GM12873 (cell line): ENCODE measurements around the gene ADAMTSL3.

ENCODE experiments used
- TF ChIP-seq, protein P1 (sequence below): IDR thresholded peaks from 2 replicates; pipeline ENCODE4 v1.5.1; 2012; ENCODE audit warnings: low read depth, mild to moderate bottlenecking, moderate library complexity, low read length, control low read depth; ENCODE audit not compliant: insufficient read depth; ENCODE audit errors: missing control alignments

Gene ADAMTSL3

DNA sequence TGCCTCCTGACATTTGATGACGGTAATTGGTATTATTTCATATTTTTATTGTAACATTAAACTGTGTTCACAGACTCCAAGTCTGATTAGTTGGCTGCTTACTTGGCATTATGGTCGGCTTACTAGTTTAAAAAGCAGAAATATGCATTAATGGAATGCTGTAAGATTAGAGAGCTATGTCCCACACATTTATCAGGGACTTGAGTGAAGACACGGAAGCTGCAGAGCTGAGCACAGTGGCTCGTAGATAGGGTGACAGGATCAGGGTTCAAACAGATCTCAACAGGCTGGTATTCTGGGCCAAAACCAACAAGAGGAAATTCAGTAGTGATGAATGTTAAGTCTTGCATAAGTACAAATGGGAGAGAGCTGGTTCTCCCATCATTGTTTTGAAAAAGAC is 113.8 kb downstream of the ADAMTSL3 start:
- TF ChIP-seq, protein P1, sequence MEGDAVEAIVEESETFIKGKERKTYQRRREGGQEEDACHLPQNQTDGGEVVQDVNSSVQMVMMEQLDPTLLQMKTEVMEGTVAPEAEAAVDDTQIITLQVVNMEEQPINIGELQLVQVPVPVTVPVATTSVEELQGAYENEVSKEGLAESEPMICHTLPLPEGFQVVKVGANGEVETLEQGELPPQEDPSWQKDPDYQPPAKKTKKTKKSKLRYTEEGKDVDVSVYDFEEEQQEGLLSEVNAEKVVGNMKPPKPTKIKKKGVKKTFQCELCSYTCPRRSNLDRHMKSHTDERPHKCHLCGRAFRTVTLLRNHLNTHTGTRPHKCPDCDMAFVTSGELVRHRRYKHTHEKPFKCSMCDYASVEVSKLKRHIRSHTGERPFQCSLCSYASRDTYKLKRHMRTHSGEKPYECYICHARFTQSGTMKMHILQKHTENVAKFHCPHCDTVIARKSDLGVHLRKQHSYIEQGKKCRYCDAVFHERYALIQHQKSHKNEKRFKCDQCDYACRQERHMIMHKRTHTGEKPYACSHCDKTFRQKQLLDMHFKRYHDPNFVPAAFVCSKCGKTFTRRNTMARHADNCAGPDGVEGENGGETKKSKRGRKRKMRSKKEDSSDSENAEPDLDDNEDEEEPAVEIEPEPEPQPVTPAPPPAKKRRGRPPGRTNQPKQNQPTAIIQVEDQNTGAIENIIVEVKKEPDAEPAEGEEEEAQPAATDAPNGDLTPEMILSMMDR, result no peak

DNA sequence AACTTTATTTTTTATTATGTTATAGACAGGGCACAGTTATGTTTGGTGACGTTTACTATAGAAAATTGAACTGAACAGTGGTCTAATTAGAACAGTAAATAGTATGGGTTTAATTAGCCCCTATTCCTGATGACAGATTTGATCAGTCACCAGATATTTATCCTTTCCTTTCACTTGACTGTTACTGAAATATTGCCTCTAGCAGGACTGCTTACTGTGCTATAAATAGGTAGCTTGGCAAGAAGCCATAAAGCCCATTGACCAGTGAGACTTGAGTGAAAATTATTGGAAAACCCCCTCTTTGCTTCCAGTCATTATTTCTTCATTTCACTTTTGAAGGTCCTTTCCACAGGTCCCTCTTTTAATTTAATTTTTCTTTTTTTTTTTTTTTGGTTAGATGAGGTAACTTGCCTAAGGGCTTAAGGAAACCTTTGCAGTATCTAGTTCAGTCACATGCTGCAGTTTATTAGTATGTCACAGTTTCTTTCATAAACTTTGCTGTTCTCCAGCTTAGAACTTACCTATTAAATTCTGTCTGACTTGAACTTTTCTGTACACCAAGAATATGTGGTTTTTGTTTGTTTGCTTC is 115.6 kb downstream of the ADAMTSL3 start:
- TF ChIP-seq, protein P1, result no peak

DNA sequence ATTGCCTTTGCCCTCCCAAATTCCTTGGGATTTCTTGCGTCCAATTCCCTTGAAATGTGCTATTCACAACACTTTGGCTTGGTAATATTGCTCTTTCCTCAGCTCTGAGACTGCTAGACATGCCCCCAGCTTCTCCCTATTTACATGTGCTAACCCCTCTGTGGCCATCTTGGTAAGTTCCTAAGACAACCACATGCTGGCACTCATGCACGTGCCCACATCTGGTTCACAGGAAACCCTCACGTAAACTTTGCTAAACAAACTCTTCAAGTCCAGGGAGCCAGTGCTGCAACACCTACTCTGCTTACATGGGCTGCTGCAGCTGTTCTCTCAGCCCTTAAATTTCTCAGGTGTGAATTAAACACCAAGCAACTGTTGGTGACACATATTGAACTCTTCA is 121.8 kb downstream of the ADAMTSL3 start:
- TF ChIP-seq, protein P1, result peak; percentile 43

DNA sequence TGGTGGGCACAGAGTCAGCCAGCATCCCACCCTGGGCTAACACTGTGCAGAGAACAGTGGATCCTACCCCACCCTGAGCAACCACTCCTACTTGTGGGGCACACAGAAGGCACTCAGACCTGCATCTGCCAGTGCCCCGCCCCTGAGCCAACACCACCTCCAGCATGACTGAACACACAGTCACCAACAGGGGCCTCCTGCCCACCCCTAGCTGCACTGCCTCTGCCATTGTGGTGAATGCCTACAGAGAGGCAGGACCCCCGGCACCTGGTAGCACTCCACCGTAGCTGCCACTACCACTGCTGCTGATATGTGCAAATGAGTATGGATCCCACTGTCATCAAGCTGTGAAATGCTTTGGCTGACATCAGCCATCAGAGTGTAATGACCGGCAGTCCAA is 123.1 kb downstream of the ADAMTSL3 start:
- TF ChIP-seq, protein P1, result no peak

DNA sequence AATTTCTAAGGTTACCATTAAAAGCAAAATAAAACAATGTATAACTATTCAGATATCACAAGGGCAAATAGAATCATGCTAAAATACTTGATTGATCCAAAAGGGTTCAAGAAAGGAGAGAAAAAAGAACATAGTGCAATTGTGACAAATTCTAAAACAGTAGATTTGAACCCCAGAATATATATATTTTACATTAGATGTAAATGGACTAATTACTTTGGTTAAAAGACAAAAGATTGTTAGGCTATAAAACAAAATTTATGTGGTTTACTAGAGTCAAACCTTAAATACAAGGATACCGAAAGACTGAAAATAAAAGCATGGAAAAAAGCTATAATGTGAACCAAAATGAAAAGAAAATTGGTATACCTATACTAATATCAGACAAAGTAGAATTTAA is 129.3 kb downstream of the ADAMTSL3 start:
- TF ChIP-seq, protein P1, result no peak

DNA sequence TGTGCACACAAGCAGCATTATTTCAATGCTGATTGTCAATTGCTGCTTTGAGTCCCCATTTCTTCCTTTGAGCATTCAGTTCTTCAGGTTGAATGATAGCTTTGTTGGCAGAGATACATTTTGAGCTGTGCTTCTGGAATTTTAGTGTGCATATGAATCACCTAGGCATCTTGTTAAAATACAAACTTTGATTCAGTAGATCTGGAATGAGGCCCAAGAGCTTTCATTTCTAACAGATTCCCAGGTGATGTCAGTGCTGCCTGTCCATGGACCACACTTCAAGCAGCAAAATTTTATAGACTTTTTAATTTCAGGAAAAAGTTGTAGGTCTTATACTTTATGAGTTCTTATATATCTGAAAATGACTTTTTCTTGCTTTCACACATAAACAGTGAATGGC is 131.1 kb downstream of the ADAMTSL3 start:
- TF ChIP-seq, protein P1, result no peak

DNA sequence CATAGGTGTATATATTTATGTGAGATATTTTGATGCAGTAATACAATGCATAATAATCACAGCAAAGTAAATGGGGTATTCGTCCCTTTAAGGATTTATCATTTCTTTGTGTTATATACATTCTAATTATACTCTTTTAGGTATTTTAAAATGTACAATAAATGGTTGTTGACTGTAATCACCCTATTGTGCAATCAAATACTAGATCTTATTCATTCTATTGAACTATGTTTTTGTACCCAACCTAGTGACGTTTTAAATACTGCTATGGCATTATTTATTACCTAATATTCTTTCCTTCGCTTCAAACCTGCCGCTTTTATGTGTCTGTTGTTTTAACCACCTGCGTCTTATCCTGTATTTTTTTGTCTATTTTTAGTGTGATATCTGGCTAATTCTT is 132.4 kb downstream of the ADAMTSL3 start:
- TF ChIP-seq, protein P1, result no peak

DNA sequence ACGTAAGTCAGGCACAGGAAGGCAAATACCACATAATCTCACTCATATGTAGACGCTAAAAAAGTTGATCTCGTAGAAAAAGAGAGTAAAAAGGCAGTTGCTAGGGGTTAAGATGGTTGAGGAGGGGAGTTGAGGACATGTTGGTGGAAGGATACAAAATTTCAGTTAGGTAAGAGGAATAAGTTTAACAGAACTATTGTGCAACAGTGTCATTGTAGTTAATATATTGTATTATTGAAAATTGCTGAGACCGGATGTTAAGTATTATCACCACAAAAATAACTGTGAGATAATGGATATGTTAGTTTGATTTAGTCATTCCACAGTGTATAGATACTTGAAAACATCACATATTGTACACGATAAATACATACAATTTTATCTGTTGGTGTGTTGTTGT is 139.1 kb downstream of the ADAMTSL3 start:
- TF ChIP-seq, protein P1, result no peak
